Endothelial cell of umbilical vein (primary cell): ENCODE results near the gene TRAPPC2. TPM values are rescaled to one million over a fixed set of nuclear protein-coding genes. Genes with fewer than 3 reads are reported as not detected.

Experiments
- BruUV-seq: library from RNA; stranded (reverse); fragments of 400-500 nt; replicated peaks from 2 replicates; lab custom pipeline; 2021; lab: Mats Ljungman, UMichigan
- CTCF ChIA-PET: fragments of 300-600, 350-600 bp; sonication (Branson Sonifier 250); formaldehyde crosslinking; loops from one replicate; lab custom pipeline; 2021; ENCODE audit warnings: antibody characterized with exemption, inconsistent platforms; lab: Charles Lee
- POLR2A ChIA-PET: fragments of 300-600, 350-600 bp; sonication (Branson Sonifier 250); formaldehyde crosslinking; loops from one replicate; lab custom pipeline; 2021; ENCODE audit warnings: antibody characterized with exemption, inconsistent platforms; lab: Charles Lee
- DNase-seq: peaks from one replicate; pipeline ENCODE4 v3.0.0-alpha.2; 2011; ENCODE audit warnings: low read depth, low spot score
- FAIRE-seq: peaks from 2 replicates; lab custom pipeline; 2011; peaks lifted over from hg19 to GRCh38; lab: Jason Lieb, UNC
- H2AFZ ChIP-seq: 2 replicates; pipeline ENCODE4 v1.6.0; 2012; ENCODE audit warnings: low read depth, low read length, control low read depth, inconsistent platforms
- H3K27ac ChIP-seq: 2 replicates; pipeline ENCODE4 v1.5.1; 2011; ENCODE audit warnings: low read depth, mild to moderate bottlenecking, control low read depth, low read length, moderate library complexity; ENCODE audit not compliant: insufficient read depth
- H3K27me3 ChIP-seq, 2 experiments: 2 replicates each; pipeline versions ENCODE4 v1.6.0 to v1.6.1; 2011; ENCODE audit warnings: low read length in 2 of 2, mixed read lengths in 1 of 2; ENCODE audit not compliant: control insufficient read depth in 2 of 2, insufficient read depth in 2 of 2
- H3K36me3 ChIP-seq, 2 experiments: 2 replicates in 1 of 2; 3 replicates in 1 of 2; pipeline ENCODE4 v1.5.1; 2011; ENCODE audit warnings: low read length in 2 of 2, mild to moderate bottlenecking in 1 of 2, moderate library complexity in 1 of 2; ENCODE audit not compliant: control insufficient read depth in 2 of 2, insufficient read depth in 2 of 2; ENCODE audit errors: extremely low read depth in 1 of 2
- H3K4me1 ChIP-seq: 3 replicates; pipeline ENCODE4 v1.5.1; 2011; ENCODE audit warnings: mild to moderate bottlenecking, low read length; ENCODE audit not compliant: control insufficient read depth, insufficient read depth; ENCODE audit errors: extremely low read depth
- H3K4me2 ChIP-seq: 2 replicates; pipeline ENCODE4 v1.6.1; 2011; ENCODE audit warnings: low read length, control low read depth, mixed read lengths; ENCODE audit not compliant: insufficient read depth
- H3K4me3 ChIP-seq, 3 experiments: fragments of 200-600 bp in 1 of 3; sonication (generic), shearing (Covaris generic) in 1 of 3; replicated peaks in 1 of 3; 2 replicates each; pipeline ENCODE4 v1.5.1; 2011 to 2016; ENCODE audit warnings: control low read depth in 3 of 3, low read length in 3 of 3, mild to moderate bottlenecking in 2 of 3, inconsistent platforms in 1 of 3, low read depth in 1 of 3, moderate library complexity in 1 of 3; ENCODE audit not compliant: insufficient read depth in 1 of 3
- H3K79me2 ChIP-seq: 2 replicates; pipeline ENCODE4 v1.6.0; 2012; ENCODE audit warnings: low read length, inconsistent platforms; ENCODE audit not compliant: control insufficient read depth, insufficient read depth
- H3K9ac ChIP-seq: replicated peaks from 2 replicates; pipeline ENCODE3; 2011; ENCODE audit warnings: low read length, control low read depth; ENCODE audit not compliant: insufficient read depth; ENCODE audit errors: extremely low read depth
- H3K9me1 ChIP-seq: replicated peaks from 3 replicates; pipeline ENCODE4 v1.6.0; 2011; ENCODE audit warnings: mild to moderate bottlenecking, low read length; ENCODE audit not compliant: control insufficient read depth, insufficient read depth; ENCODE audit errors: extremely low read depth
- H3K9me3 ChIP-seq: replicated peaks from 2 replicates; pipeline ENCODE4 v1.5.1; 2012; ENCODE audit warnings: low read length, inconsistent platforms; ENCODE audit not compliant: control insufficient read depth, insufficient read depth
- H4K20me1 ChIP-seq: replicated peaks from 2 replicates; pipeline ENCODE3; 2011; ENCODE audit warnings: mild to moderate bottlenecking, low read length; ENCODE audit not compliant: control insufficient read depth, insufficient read depth; ENCODE audit errors: extremely low read depth
- CTCF ChIP-seq, 2 donors: IDR thresholded peaks; 1 replicate in 1 of 2; 2 replicates in 1 of 2; pipeline ENCODE4 v1.5.1; 2011; ENCODE audit warnings: low read length in 2 of 2, mild to moderate bottlenecking in 2 of 2, moderate library complexity in 2 of 2, control low read depth in 1 of 2, inconsistent platforms in 1 of 2, low read depth in 1 of 2; ENCODE audit not compliant: insufficient read depth in 1 of 2; ENCODE audit errors: extremely low read depth in 1 of 2
- EZH2 ChIP-seq: IDR thresholded peaks from 2 replicates; pipeline ENCODE4 v1.6.1; 2012; ENCODE audit warnings: borderline replicate concordance, low read depth, mild to moderate bottlenecking, moderate library complexity, low read length, inconsistent platforms; ENCODE audit not compliant: severe bottlenecking
- FOS ChIP-seq: IDR thresholded peaks from 2 replicates; pipeline ENCODE4 v1.6.1; 2011; ENCODE audit warnings: mild to moderate bottlenecking, low read length, moderate library complexity, borderline replicate concordance; ENCODE audit not compliant: insufficient read depth
- GATA2 ChIP-seq: IDR thresholded peaks from 2 replicates; pipeline ENCODE4 v1.7.0; 2011; ENCODE audit warnings: low read depth, mild to moderate bottlenecking, moderate library complexity, mixed read lengths, low read length; ENCODE audit not compliant: insufficient read length, insufficient read depth
- JUN ChIP-seq: IDR thresholded peaks from 2 replicates; pipeline ENCODE4 v1.6.1; 2011; ENCODE audit warnings: borderline replicate concordance, low read depth; ENCODE audit not compliant: insufficient read length, insufficient read depth
- MAX ChIP-seq: IDR thresholded peaks from 2 replicates; pipeline ENCODE4 v1.6.1; 2011; ENCODE audit not compliant: insufficient read depth, insufficient read length
- MYC ChIP-seq: IDR thresholded peaks from one replicate; pipeline ENCODE4 v1.6.1; 2011; ENCODE audit warnings: mild to moderate bottlenecking, low read depth, low read length
- POLR2A ChIP-seq: IDR thresholded peaks from 2 replicates; pipeline ENCODE4 v1.6.1; 2012; ENCODE audit warnings: low read depth, mild to moderate bottlenecking, control low read depth, low read length
- POLR2AphosphoS5 ChIP-seq: IDR thresholded peaks from 2 replicates; pipeline ENCODE4 v1.6.1; 2012; ENCODE audit warnings: low read depth, mild to moderate bottlenecking, control low read depth, low read length, moderate library complexity; ENCODE audit not compliant: insufficient read depth
- dilution Hi-C: fragments of 300-500 bp; cut with MboI; formaldehyde crosslinking; loops from one replicate; pipeline ENCODE4 v1.15.0; 2019; ENCODE audit warnings: low sequenced_read_pairs; ENCODE audit not compliant: extremely low pct_ligation_motif_present
- intact Hi-C: fragments of 100-400 bp; cut with micrococcal nuclease; formaldehyde crosslinking; loops from one replicate; pipeline ENCODE4 v1.10.0; 2022
- polyA plus RNA-seq, 4 experiments: library from polyadenylated mRNA; depleted of rRNA in 3 of 4; stranded (reverse) in 3 of 4; unstranded in 1 of 4; fragments of >200 nt; gene quantifications; 2 replicates each; pipeline versions ENCODE4 v1.2.1 to v1.2.3, GENCODE V29; 2011 to 2012; ENCODE audit warnings: missing spikeins in 1 of 4
- total RNA-seq: library from RNA; stranded (reverse); gene quantifications from 2 replicates; pipeline ENCODE4 v1.2.3, GENCODE V29; 2021

The TRAPPC2 gene
- total and polyA plus RNA-seq, 2 donors (not counting 3 experiments of a cell fraction or from before 2014, with no cell fraction given): 6.6 to 13.0 TPM

- BruUV-seq: no TSS peak
- no peak overlapping the region for H3K4me2 ChIP-seq
- no peak overlapping the region for H2AFZ ChIP-seq
- no peaks in the 10 kb centered on the region for H3K36me3 ChIP-seq
- no peak overlapping the region for H3K27ac ChIP-seq
- DNase-seq (no peak), FAIRE-seq (no peak)
- H4K20me1 ChIP-seq: peaks cover 3% of the 10 kb centered on the region
- no peak for TF ChIP-seq POLR2A
- no peak for TF ChIP-seq FOS
- TF ChIP-seq MYC: no peak
- no peak for TF ChIP-seq MAX
- no peak for TF ChIP-seq GATA2
- TF ChIP-seq EZH2: no peak
- no peak for TF ChIP-seq JUN
- TF ChIP-seq POLR2AphosphoS5: no peak
- TF ChIP-seq CTCF (IDR thresholded peaks at IDR 0.05; ENCODE audit: extremely low read depth in 1 of 2, insufficient read depth in 1 of 2, low read depth in 1 of 2, low read length in 2 of 2): no peak
- peaks cover 65% of the 10 kb centered on the region for H3K79me2 ChIP-seq
- ChIA-PET CTCF (no interaction called here), POLR2A (no interaction called here)
- no peaks in the 10 kb centered on the region for H3K9me3 ChIP-seq
- intact Hi-C loops (no loop called here), dilution Hi-C loops (no loop called here)
- no peak overlapping the region for H3K4me3 ChIP-seq
- H3K9me1 ChIP-seq: no peaks in the 10 kb centered on the region
- no peaks in the 10 kb centered on the region for H3K27me3 ChIP-seq
- H3K4me1 ChIP-seq: peaks cover 17% of the 10 kb centered on the region
- no peak overlapping the region for H3K9ac ChIP-seq
Observed at GRCh38 chrX:13697976-13698375, 36.4 kb downstream of the TRAPPC2 start.
